A673 (cell line): ENCODE results near the gene LZIC. TPM values are rescaled to one million over a fixed set of nuclear protein-coding genes. Genes with fewer than 3 reads are reported as not detected.

Experiments used
- BruUV-seq: library from RNA; stranded (reverse); fragments of 400-500 nt; replicated peaks from 2 replicates; lab custom pipeline; 2021; lab: Mats Ljungman, UMichigan
- CTCF ChIA-PET: fragments of 300-600 bp; sonication (Branson Sonifier 250); formaldehyde crosslinking; loops from one replicate; lab custom pipeline; 2022; ENCODE audit warnings: antibody characterized with exemption; lab: Charles Lee
- POLR2A ChIA-PET: fragments of 300-600 bp; sonication (Branson Sonifier 250); formaldehyde crosslinking; loops from one replicate; lab custom pipeline; 2022; ENCODE audit warnings: antibody characterized with exemption; ENCODE audit not compliant: low non-redundant PET; lab: Charles Lee
- DNase-seq: peaks from one replicate; pipeline ENCODE4 v3.0.0-alpha.2; 2015; ENCODE audit warnings: low spot score
- H3K27ac ChIP-seq: fragments of 200-600 bp; sonication (generic); 2 replicates; pipeline ENCODE4 v1.5.1; 2016; ENCODE audit warnings: mixed run types, low read depth, mild to moderate bottlenecking, mixed read lengths, antibody characterized with exemption, low read length; ENCODE audit not compliant: poor library complexity, severe bottlenecking
- H3K27me3 ChIP-seq: fragments of 200-600 bp; sonication (generic); replicated peaks from 2 replicates; pipeline ENCODE4 v1.6.1; 2017; ENCODE audit warnings: mixed run types, low read depth, mild to moderate bottlenecking, mixed read lengths, antibody characterized with exemption, low read length; ENCODE audit not compliant: insufficient read depth, poor library complexity
- H3K36me3 ChIP-seq: fragments of 200-600 bp; sonication (generic); 2 replicates; pipeline ENCODE4 v1.6.1; 2016; ENCODE audit warnings: mixed run types, mild to moderate bottlenecking, mixed read lengths, antibody characterized with exemption, low read length; ENCODE audit not compliant: insufficient read depth, poor library complexity, severe bottlenecking
- H3K4me1 ChIP-seq: fragments of 200-600 bp; sonication (generic); 2 replicates; pipeline ENCODE4 v1.6.1; 2017; ENCODE audit warnings: mixed run types, mild to moderate bottlenecking, mixed read lengths, antibody characterized with exemption, low read length; ENCODE audit not compliant: insufficient read depth, poor library complexity, severe bottlenecking
- H3K4me3 ChIP-seq: fragments of 200-600 bp; sonication (generic); 2 replicates; pipeline ENCODE4 v1.5.1; 2016; ENCODE audit warnings: low read depth, mixed run types, mild to moderate bottlenecking, mixed read lengths, low read length; ENCODE audit not compliant: poor library complexity, severe bottlenecking
- H3K9me3 ChIP-seq: fragments of 200-600 bp; sonication (generic); 2 replicates; pipeline ENCODE4 v1.6.1; 2016; ENCODE audit warnings: mixed run types, low read depth, mild to moderate bottlenecking, mixed read lengths, antibody characterized with exemption, low read length; ENCODE audit not compliant: poor library complexity, severe bottlenecking
- CTCF ChIP-seq: fragments of 300-800, 200-600 bp; sonication (generic); conservative IDR thresholded peaks from 2 replicates; pipeline ENCODE4 v1.5.1; 2017; ENCODE audit warnings: low read depth, mild to moderate bottlenecking, antibody characterized with exemption, low read length, moderate library complexity, mixed read lengths
- EZH2 ChIP-seq: fragments of 200-600 bp; sonication (generic); IDR thresholded peaks from 2 replicates; pipeline ENCODE4 v1.6.1; 2017; ENCODE audit warnings: borderline replicate concordance, low read depth, mild to moderate bottlenecking, mixed read lengths, antibody characterized with exemption, low read length; ENCODE audit not compliant: poor library complexity, severe bottlenecking
- intact Hi-C: fragments of 100-400 bp; cut with micrococcal nuclease; formaldehyde crosslinking; loops from one replicate; pipeline ENCODE4 v1.10.0; 2022; ENCODE audit not compliant: unreplicated experiment
- total RNA-seq: library from RNA; stranded (reverse); gene quantifications from 2 replicates; pipeline ENCODE4 v1.2.3, GENCODE V29; 2021

Gene LZIC
- total RNA-seq, 1 experiment from 2014 or later: 53.7 TPM

GRCh38 chr1:9888886-9889285 is 54.3 kb downstream of the LZIC start:
- no TSS peak for BruUV-seq
- Histone ChIP-seq H3K4me3 (no peak overlapping the region), H3K36me3 (no peaks in the 10 kb centered on the region), H3K9me3 (no peaks in the 10 kb centered on the region), H3K4me1 (peaks cover 58% of the 10 kb centered on the region), H3K27ac (peak overlapping the region; percentile 77), H3K27me3 (no peaks in the 10 kb centered on the region)
- intact Hi-C loops: no loop called here
- ChIA-PET CTCF (no interaction called here), POLR2A (no interaction called here)
- no peak for DNase-seq
- TF ChIP-seq CTCF (no peak), EZH2 (no peak)

- Histone ChIP-seq H3K9me3 (no peaks in the 10 kb centered on the region), H3K4me1 (peaks cover 42% of the 10 kb centered on the region), H3K27me3 (no peaks in the 10 kb centered on the region), H3K36me3 (no peaks in the 10 kb centered on the region), H3K4me3 (no peak overlapping the region), H3K27ac (no peak overlapping the region)
- DNase-seq: no peak
- intact Hi-C loops: no loop called here
- no TSS peak for BruUV-seq
- ChIA-PET POLR2A (no interaction called here), CTCF (no interaction called here)
- no peak for TF ChIP-seq EZH2
- no peak for TF ChIP-seq CTCF
These were observed 56.1 kb downstream of the LZIC start for GRCh38 chr1:9887070-9887469.

GRCh38 chr1:9886092-9886742 is 57.0 kb downstream of the LZIC start:
- H3K27me3 ChIP-seq: no peaks in the 10 kb centered on the region
- peak; percentile 60 for DNase-seq
- H3K9me3 ChIP-seq: no peaks in the 10 kb centered on the region
- POLR2A ChIA-PET: interaction anchor here (0.6 kb wide), 1 partner anchor 77 kb away, joined by 4 read pairs; no protein-coding TSS in a partner anchor
- intact Hi-C loops: no loop called here
- no peak overlapping the region for H3K4me3 ChIP-seq
- no peak for TF ChIP-seq EZH2
- TF ChIP-seq CTCF: peak; percentile 28
- CTCF ChIA-PET: no interaction called here
- H3K27ac ChIP-seq: no peak overlapping the region
- peaks cover 35% of the 10 kb centered on the region for H3K4me1 ChIP-seq
- no TSS peak for BruUV-seq
- H3K36me3 ChIP-seq: no peaks in the 10 kb centered on the region
